AG09309 (cell line): ENCODE measurements around the gene GLS.

Experiments
- DNase-seq: peaks from one replicate; pipeline ENCODE4 v3.0.0-alpha.2; 2010; ENCODE audit warnings: low read depth
- H3K4me3 ChIP-seq: 2 replicates; pipeline ENCODE4 v1.5.1; 2011; ENCODE audit warnings: mild to moderate bottlenecking, low read depth, low read length, moderate library complexity; ENCODE audit not compliant: control insufficient read depth
- CTCF ChIP-seq: IDR thresholded peaks from 2 replicates; pipeline ENCODE4 v1.5.1; 2011; ENCODE audit warnings: mild to moderate bottlenecking, low read depth, low read length, inconsistent platforms; ENCODE audit not compliant: insufficient read depth, control insufficient read depth; ENCODE audit errors: missing control alignments

The GLS gene

DNA sequence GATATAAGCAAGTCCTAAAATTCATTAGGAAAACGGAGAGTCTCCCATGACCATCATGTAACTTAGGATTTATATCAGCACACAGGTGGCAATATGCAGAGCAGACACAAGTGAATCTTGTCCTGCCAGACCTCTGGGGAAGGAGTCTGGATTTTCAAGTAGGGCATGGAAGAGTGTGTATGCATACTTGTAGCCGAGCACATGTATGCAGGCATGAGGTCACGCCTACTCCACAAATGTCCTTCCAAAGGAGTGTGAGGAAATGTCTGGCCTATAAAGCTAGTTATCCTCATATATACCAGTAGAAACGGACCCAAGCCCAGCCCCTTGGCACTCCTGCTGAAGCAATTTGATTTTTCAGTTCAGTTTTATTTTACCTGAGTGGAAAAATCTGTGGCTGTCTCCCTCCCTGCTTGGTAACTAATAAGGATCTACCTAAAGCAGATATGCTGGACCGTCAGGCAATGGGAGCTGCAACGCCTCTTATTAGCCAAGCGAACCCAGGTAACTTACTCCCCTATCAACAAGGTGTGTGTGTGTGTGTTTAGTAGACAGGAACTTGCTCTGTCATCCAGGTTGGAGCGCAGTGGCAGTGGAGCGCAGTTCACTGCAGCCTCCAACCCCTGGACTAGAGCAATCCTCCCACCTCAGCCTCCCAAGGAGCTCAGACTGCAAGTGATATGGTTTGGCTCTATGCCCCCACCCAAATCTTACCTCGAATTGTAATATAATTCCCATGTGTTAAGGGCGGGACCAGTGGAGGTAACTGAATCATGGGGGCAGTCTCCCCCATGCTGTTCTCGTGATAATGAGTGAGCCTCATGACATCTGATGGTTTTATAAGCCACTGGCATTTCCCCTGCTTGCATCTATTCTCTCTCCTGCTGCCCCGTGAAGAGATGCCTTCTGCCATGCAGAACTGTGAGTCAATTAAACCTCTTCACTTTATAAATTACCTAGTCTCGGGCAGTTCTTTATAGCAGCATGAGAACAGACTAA, 130.6 kb downstream of the GLS start:
- DNase-seq: no peak
- no peak overlapping the region for H3K4me3 ChIP-seq
- no peak for TF ChIP-seq CTCF

GRCh38 chr2:191012346-191012745, 131.7 kb downstream of the GLS start:
- no peak for TF ChIP-seq CTCF
- no peak for DNase-seq
- peak overlapping the region; percentile 47 for H3K4me3 ChIP-seq

- no peak for DNase-seq
- no peak for TF ChIP-seq CTCF
- peak overlapping the region; percentile 47 for H3K4me3 ChIP-seq
Observed at GRCh38 chr2:191012845-191013681, 132.4 kb downstream of the GLS start.

GRCh38 chr2:191013682-191013931, 133.0 kb downstream of the GLS start:
- H3K4me3 ChIP-seq: peak overlapping the region; percentile 47
- no peak for TF ChIP-seq CTCF
- no peak for DNase-seq

DNA sequence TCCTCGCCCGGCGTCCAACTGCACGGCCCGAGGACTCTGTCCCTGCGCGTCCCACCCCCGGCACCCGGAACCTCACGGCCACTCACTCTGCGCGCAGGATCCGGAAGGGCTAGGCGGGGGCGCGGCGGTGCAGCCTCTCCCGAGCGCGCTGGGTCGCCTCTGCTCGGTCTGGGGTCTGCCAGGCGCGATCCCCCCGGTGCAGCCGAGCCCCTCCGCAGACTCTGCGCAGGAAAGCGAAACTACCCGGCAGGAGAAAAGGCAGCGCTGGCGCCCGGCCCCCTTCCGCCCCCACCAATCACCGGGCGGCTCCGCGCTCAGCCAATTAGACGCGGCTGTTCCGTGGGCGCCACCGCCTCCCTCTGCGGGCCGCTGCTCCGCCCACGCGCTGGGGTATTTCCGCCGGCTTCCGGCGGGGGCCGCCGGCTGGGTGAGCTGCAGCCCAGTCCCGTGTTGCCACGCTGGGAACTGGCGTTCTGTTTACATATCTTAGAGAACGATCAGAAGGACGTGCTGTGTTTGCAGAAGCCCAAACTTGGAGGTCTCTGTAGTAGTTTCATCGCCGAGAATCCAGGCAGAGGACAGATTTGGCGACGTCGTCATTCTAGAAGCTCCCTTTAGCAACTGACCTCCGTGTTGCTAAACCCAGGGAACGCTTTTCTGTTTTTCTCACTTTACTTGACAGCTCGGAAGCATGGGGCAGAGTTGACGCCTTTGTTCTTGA, 133.5 kb downstream of the GLS start, which contains the start of gene STAT1:
STAT1 (minus strand) TSS at position 240 of the 721 bp plus-strand sequence. CDS start 4,168 bp downstream, outside the sequence.
- H3K4me3 ChIP-seq: peak within 1 kb of the TSS; percentile 47
- no peak for TF ChIP-seq CTCF
- DNase-seq: peak; percentile 68

GRCh38 chr2:191014653-191015020, 134.0 kb downstream of the GLS start:
- no peak for TF ChIP-seq CTCF
- peak overlapping the region; percentile 40 for H3K4me3 ChIP-seq
- DNase-seq: no peak
